H9 (cell line): ENCODE data around the gene SLC38A9. TPM values are rescaled to one million over a fixed set of nuclear protein-coding genes. Genes with fewer than 3 reads are reported as not detected.

Experiments
- DNase-seq: peaks from one replicate; pipeline ENCODE4 v3.0.0-alpha.2; 2017
- H2AFZ ChIP-seq: one replicate; pipeline ENCODE4 v1.6.1; 2013; ENCODE audit warnings: mild to moderate bottlenecking, low read length, control low read depth, moderate library complexity
- H2AK5ac ChIP-seq: 2 replicates; pipeline ENCODE4 v1.6.1; 2013; ENCODE audit warnings: low read length, control low read depth, mixed read lengths; ENCODE audit not compliant: insufficient read length
- H2BK120ac ChIP-seq: one replicate; pipeline ENCODE4 v1.6.1; 2013; ENCODE audit warnings: low read depth, mild to moderate bottlenecking, low read length, control low read depth, inconsistent platforms; ENCODE audit not compliant: poor library complexity, severe bottlenecking
- H2BK12ac ChIP-seq: 2 replicates; pipeline ENCODE4 v1.6.1; 2013; ENCODE audit warnings: low read length, control low read depth, mixed read lengths, low read depth; ENCODE audit not compliant: insufficient read length
- H2BK15ac ChIP-seq: 2 replicates; pipeline ENCODE4 v1.6.1; 2013; ENCODE audit warnings: low read depth, low read length, control low read depth
- H2BK20ac ChIP-seq: one replicate; pipeline ENCODE4 v1.6.1; 2013; ENCODE audit warnings: low read depth, mild to moderate bottlenecking, low read length, control low read depth, inconsistent platforms; ENCODE audit not compliant: poor library complexity, severe bottlenecking
- H2BK5ac ChIP-seq: 2 replicates; pipeline ENCODE4 v1.6.1; 2013; ENCODE audit warnings: low read length, control low read depth, mixed read lengths; ENCODE audit not compliant: insufficient read length
- H3K14ac ChIP-seq: 2 replicates; pipeline ENCODE4 v1.6.1; 2013; ENCODE audit warnings: low read length, control low read depth; ENCODE audit not compliant: insufficient read depth
- H3K18ac ChIP-seq: 2 replicates; pipeline ENCODE4 v1.6.1; 2013; ENCODE audit warnings: low read depth, mild to moderate bottlenecking, mixed read lengths, low read length, control low read depth; ENCODE audit not compliant: insufficient read length
- H3K23ac ChIP-seq: 2 replicates; pipeline ENCODE4 v1.6.1; 2013; ENCODE audit warnings: low read length, control low read depth, mixed read lengths, low read depth; ENCODE audit not compliant: insufficient read length
- H3K23me2 ChIP-seq: 2 replicates; pipeline ENCODE4 v1.6.1; 2013; ENCODE audit warnings: low read depth, mild to moderate bottlenecking, mixed read lengths, low read length, control low read depth; ENCODE audit not compliant: insufficient read length, poor library complexity, severe bottlenecking
- H3K27ac ChIP-seq: 2 replicates; pipeline ENCODE4 v1.5.1; 2013; ENCODE audit warnings: low read length, control low read depth, mixed read lengths, low read depth; ENCODE audit not compliant: insufficient read length
- H3K27me3 ChIP-seq: 2 replicates; pipeline ENCODE4 v1.6.1; 2013; ENCODE audit warnings: low read length, control low read depth, inconsistent platforms; ENCODE audit not compliant: insufficient read depth
- H3K4ac ChIP-seq: 2 replicates; pipeline ENCODE4 v1.6.1; 2013; ENCODE audit warnings: low read depth, mild to moderate bottlenecking, control low read depth, inconsistent platforms, low read length, moderate library complexity
- H3K4me1 ChIP-seq: 2 replicates; pipeline ENCODE4 v1.6.1; 2013; ENCODE audit warnings: low read length, control low read depth, inconsistent platforms; ENCODE audit not compliant: insufficient read depth
- H3K4me2 ChIP-seq: 2 replicates; pipeline ENCODE4 v1.6.1; 2013; ENCODE audit warnings: low read length, control low read depth, mixed read lengths; ENCODE audit not compliant: insufficient read length, insufficient read depth
- H3K56ac ChIP-seq: 2 replicates; pipeline ENCODE4 v1.6.1; 2013; ENCODE audit warnings: low read depth, mild to moderate bottlenecking, mixed read lengths, low read length, control low read depth; ENCODE audit not compliant: insufficient read length
- H3K79me1 ChIP-seq: 2 replicates; pipeline ENCODE4 v1.6.1; 2013; ENCODE audit warnings: low read depth, mild to moderate bottlenecking, moderate library complexity, low read length, control low read depth, inconsistent platforms; ENCODE audit not compliant: insufficient read depth, poor library complexity, severe bottlenecking
- H3K79me2 ChIP-seq: 2 replicates; pipeline ENCODE4 v1.6.1; 2013; ENCODE audit warnings: low read length, control low read depth, inconsistent platforms; ENCODE audit not compliant: insufficient read depth
- H3K9ac ChIP-seq: 2 replicates; pipeline ENCODE4 v1.6.1; 2013; ENCODE audit warnings: low read length, control low read depth, mixed read lengths; ENCODE audit not compliant: insufficient read length; ENCODE audit errors: extremely low read depth
- H3K9me3 ChIP-seq: one replicate; pipeline ENCODE4 v1.6.1; 2013; ENCODE audit warnings: low read depth, low read length, inconsistent platforms; ENCODE audit not compliant: control insufficient read depth
- H3T11ph ChIP-seq: one replicate; pipeline ENCODE4 v1.6.1; 2013; ENCODE audit warnings: mild to moderate bottlenecking, low read length, control low read depth, inconsistent platforms
- H4K20me1 ChIP-seq: one replicate; pipeline ENCODE4 v1.6.1; 2013; ENCODE audit not compliant: control insufficient read depth, insufficient read length, insufficient read depth
- H4K5ac ChIP-seq: 2 replicates; pipeline ENCODE4 v1.6.1; 2013; ENCODE audit warnings: low read depth, mild to moderate bottlenecking, mixed read lengths, low read length, control low read depth; ENCODE audit not compliant: insufficient read length
- H4K8ac ChIP-seq: replicated peaks from 2 replicates; pipeline ENCODE4 v1.6.1; 2013; ENCODE audit warnings: low read length, control low read depth, mixed read lengths, low read depth; ENCODE audit not compliant: insufficient read length
- H4K91ac ChIP-seq: 2 replicates; pipeline ENCODE4 v1.6.1; 2013; ENCODE audit warnings: low read depth, mild to moderate bottlenecking, moderate library complexity, mixed read lengths, low read length, control low read depth; ENCODE audit not compliant: insufficient read length
- H3K27ac Mint-ChIP-seq, 3 experiments: 2 replicates in 2 of 3; 3 replicates in 1 of 3; pipeline ENCODE4 v1.8.0; 2020 to 2021; ENCODE audit warnings: mixed read lengths in 3 of 3, mild to moderate bottlenecking in 1 of 3, moderate library complexity in 1 of 3
- H3K27me3 Mint-ChIP-seq: 2 replicates; pipeline ENCODE4 v1.8.0; 2021; ENCODE audit warnings: low read depth, mild to moderate bottlenecking, moderate library complexity, mixed read lengths
- H3K36me3 Mint-ChIP-seq, 3 experiments: 2 replicates in 2 of 3; 3 replicates in 1 of 3; pipeline ENCODE4 v1.8.0; 2020 to 2021; ENCODE audit warnings: low read depth in 3 of 3, mixed read lengths in 3 of 3; ENCODE audit not compliant: insufficient read depth in 1 of 3
- H3K4me1 Mint-ChIP-seq, 2 experiments: 2 replicates each; pipeline ENCODE4 v1.8.0; 2020; ENCODE audit warnings: mixed read lengths in 2 of 2
- H3K4me3 Mint-ChIP-seq, 2 experiments: 2 replicates in 1 of 2; 3 replicates in 1 of 2; pipeline ENCODE4 v1.8.0; 2020 to 2021; ENCODE audit warnings: mild to moderate bottlenecking in 2 of 2, mixed read lengths in 2 of 2, moderate library complexity in 1 of 2
- H3K9me3 Mint-ChIP-seq, 2 experiments: 2 replicates in 1 of 2; 3 replicates in 1 of 2; pipeline ENCODE4 v1.8.0; 2020; ENCODE audit warnings: mild to moderate bottlenecking in 2 of 2, mixed read lengths in 2 of 2, moderate library complexity in 1 of 2
- CTCF ChIP-seq: fragments of 200-600 bp; sonication (generic); conservative IDR thresholded peaks from 3 replicates; pipeline ENCODE4 v1.8.0; 2021; ENCODE audit warnings: antibody characterized with exemption, mild to moderate bottlenecking
- WGBS: extraction: QIAGEN DNeasy Blood & Tissue Kit; methylation state at CpG from one replicate; pipeline ENCODE4 v1.1.7; 2013; ENCODE audit warnings: missing lambda C conversion rate, low lambda C conversion rate, mixed read lengths; ENCODE audit not compliant: insufficient read length; ENCODE audit errors: extremely low coverage; 5-methylcytosine and 5-hydroxymethylcytosine counted together
- total RNA-seq: library from RNA; stranded (reverse); gene quantifications from 2 replicates; pipeline ENCODE4 v1.2.1, GENCODE V29; 2021

Gene SLC38A9
- total RNA-seq, 1 experiment from 2014 or later = 48.5 TPM

GRCh38 chr5:55749387-55749786 lies 37.3 kb upstream of the SLC38A9 start:
- H2BK15ac ChIP-seq = no peak overlapping the region
- no peak overlapping the region for H4K5ac ChIP-seq
- H2BK12ac ChIP-seq = no peak overlapping the region
- no peak overlapping the region for H2AK5ac ChIP-seq
- H2AFZ ChIP-seq = peak overlapping the region; percentile 4
- no peak overlapping the region for H3K14ac ChIP-seq
- Mint-ChIP-seq H3K4me1 (peaks cover 5 to 6% of the 10 kb centered on the region in 2 experiments; a peak in 3 of 4 replicates), H3K9me3 (no peaks in the 10 kb centered on the region), H3K27ac (no peak overlapping the region), H3K36me3 (no peaks in the 10 kb centered on the region), H3K27me3 (no peaks in the 10 kb centered on the region), H3K4me3 (no peak overlapping the region)
- H3K23me2 ChIP-seq = no peaks in the 10 kb centered on the region
- H3K4ac ChIP-seq = no peak overlapping the region
- H3K9me3 ChIP-seq = no peaks in the 10 kb centered on the region
- no peak overlapping the region for H3K18ac ChIP-seq
- H3K27ac ChIP-seq = no peak overlapping the region
- H3K9ac ChIP-seq = no peak overlapping the region
- DNase-seq = no peak
- no peak overlapping the region for H2BK120ac ChIP-seq
- no peaks in the 10 kb centered on the region for H3K27me3 ChIP-seq
- no peak overlapping the region for H2BK5ac ChIP-seq
- no peak overlapping the region for H4K91ac ChIP-seq
- no peaks in the 10 kb centered on the region for H4K20me1 ChIP-seq
- H3K79me2 ChIP-seq = no peaks in the 10 kb centered on the region
- H3K56ac ChIP-seq = no peak overlapping the region
- no peak for TF ChIP-seq CTCF
- H3T11ph ChIP-seq = no peak overlapping the region
- no CpG with 5 or more reads among the region's 2 CpGs for WGBS
- H2BK20ac ChIP-seq = no peak overlapping the region
- H3K79me1 ChIP-seq = no peaks in the 10 kb centered on the region
- H4K8ac ChIP-seq = no peak overlapping the region
- H3K23ac ChIP-seq = no peak overlapping the region
- H3K4me2 ChIP-seq = no peak overlapping the region
- no peaks in the 10 kb centered on the region for H3K4me1 ChIP-seq
